ENCODE results near the gene CRISPLD2.

The CRISPLD2 gene

GRCh38 chr16:84819644-84820304 is at the start of gene CRISPLD2:
Gene CRISPLD2 (plus strand): TSS chr16:84819985. CDS start chr16:84838496, 18,511 bp downstream.
- DNase-seq (ENCODE audit: low spot score), result peak; percentile 86

DNA sequence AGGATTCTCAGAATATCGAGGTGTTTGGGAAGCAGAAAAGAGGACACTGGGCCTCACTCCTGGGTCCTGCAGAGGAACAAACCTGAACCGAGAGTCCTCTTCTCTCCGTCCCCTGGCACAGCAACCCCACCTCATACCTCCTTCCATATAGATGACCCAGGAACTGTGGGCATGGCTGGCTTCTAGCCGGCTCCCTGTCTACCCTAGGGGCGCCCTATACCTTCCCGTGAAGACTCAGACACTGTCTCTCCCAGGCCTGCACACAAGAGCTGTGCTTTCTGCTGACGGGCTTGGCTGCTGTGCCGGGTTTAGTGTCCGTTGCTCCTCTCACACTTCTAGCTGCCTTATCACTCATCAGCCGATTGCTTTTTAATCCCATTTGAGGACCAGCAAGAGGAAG is 46.5 kb upstream of the CRISPLD2 start:
- DNase-seq (ENCODE audit: low spot score), result no peak

GRCh38 chr16:84774810-84775209 is 45.0 kb upstream of the CRISPLD2 start:
- DNase-seq (ENCODE audit: low spot score), result peak; percentile 65

GRCh38 chr16:84775262-84775810 is 44.4 kb upstream of the CRISPLD2 start:
- DNase-seq (ENCODE audit: low spot score), result no peak

DNA sequence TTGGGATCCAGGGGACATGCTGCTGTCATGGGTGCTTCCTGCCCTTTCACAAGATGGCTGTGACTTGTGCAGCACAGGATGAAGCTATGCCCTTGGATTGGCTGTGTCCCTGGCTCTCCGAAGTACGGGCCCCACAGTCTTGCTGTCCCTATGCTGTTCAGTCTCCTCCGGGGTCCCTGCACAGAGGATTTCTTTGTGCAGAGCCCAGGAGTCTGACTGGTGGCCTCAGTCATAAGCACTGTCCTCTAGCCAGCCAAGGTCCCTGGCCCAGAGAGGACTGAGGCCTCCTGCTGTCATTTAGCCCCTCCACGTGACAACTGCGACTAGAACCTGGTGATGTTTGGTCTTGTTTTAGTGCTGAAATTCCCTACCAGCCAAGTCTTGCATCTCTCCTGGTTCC is 42.4 kb upstream of the CRISPLD2 start:
- DNase-seq (ENCODE audit: low spot score), result no peak

DNA sequence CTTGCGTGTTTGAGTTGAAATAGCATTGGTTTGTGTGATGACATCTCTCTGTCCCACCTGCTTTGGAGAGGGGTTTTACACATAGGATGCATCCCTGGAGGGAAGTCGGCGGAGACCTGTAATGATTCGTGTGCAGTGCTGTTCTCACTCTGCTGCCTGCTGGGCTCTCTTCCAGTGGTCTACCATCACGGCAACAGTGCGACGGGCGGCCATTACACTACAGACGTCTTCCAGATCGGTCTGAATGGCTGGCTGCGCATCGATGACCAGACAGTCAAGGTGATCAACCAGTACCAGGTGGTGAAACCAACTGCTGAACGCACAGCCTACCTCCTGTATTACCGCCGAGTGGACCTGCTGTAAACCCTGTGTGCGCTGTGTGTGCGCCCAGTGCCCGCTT is 41.1 kb upstream of the CRISPLD2 start:
- no peak for DNase-seq (ENCODE audit: low spot score)

DNA sequence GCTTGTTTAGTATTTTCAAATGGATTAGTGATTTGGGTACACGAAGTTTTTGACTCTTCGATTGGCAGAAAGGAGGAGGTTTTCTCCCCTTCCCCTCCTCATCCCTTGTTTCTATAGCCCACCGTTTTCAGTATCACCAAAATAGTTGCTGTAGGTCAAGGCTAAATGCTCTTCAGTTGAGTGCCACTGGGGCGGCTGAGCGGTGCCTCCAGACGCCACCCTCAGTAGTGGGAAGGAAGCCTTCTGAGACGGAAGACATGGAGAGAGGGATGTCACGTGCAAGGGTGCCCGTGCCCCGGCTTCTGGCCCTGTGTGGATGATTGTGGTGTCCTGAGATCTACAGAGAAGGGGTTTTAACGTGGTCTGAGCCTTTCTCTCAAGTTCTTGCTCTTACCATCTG is 39.7 kb upstream of the CRISPLD2 start:
- no peak for DNase-seq (ENCODE audit: low spot score)

DNA sequence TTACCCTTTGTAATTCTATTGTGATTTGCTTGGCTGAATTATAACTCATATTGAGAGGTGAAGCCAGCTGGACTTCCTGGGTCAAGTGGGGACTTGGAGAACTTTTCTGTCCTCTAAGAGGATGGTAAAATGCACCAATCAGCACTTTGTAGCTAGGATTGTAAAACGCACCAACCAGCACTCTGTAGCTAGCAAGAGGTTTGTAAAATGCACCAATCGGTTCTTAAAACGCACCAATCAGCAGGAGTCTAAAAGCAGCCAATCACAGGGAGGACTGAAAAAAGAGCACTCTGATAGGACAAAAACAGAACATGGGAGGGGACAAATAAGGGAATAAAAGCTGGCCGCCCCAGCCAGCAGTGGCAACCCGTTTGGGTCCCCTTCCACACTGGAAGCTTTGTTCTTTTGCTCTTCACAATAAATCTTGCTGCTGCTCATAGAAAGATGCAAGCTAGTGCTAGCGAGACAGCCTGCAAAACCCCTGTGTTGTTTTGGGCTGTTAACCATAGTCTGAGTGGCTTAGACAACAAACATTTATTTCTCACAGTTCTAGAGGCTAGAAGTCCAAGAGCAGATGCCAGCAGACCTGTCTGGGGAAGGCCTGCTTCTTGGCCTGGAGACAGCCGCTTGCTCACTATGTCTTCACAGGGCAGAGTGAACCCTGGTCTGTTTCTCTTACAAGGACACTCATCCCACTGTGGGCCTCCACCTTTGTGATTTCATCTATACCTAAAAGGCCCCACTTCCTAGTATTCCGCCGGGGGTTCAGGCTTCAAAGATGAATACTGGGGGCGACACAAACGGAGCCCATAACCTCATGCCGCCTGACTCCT is 39.0 kb upstream of the CRISPLD2 start:
- peak; percentile 17 for DNase-seq (ENCODE audit: low spot score)

DNA sequence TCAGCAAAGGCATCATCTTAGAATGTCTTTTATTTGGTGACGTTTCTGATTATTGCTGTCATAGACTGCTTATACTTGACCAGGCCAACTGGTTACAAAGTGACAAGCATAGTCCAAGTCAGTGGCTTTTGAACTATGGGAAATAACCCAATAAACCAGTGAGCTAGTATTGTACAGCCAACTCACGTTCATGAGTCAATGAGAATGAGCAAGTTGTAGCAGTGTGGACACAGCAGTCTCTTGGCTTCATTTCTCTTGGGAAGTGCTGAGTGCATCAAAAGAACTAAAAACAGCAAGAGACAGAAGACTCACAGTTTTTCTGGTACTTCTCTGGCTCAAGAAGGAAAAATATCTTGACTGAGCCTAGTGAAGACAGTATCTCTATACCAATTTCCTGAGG is 36.9 kb upstream of the CRISPLD2 start:
- DNase-seq (ENCODE audit: low spot score), result no peak

DNA sequence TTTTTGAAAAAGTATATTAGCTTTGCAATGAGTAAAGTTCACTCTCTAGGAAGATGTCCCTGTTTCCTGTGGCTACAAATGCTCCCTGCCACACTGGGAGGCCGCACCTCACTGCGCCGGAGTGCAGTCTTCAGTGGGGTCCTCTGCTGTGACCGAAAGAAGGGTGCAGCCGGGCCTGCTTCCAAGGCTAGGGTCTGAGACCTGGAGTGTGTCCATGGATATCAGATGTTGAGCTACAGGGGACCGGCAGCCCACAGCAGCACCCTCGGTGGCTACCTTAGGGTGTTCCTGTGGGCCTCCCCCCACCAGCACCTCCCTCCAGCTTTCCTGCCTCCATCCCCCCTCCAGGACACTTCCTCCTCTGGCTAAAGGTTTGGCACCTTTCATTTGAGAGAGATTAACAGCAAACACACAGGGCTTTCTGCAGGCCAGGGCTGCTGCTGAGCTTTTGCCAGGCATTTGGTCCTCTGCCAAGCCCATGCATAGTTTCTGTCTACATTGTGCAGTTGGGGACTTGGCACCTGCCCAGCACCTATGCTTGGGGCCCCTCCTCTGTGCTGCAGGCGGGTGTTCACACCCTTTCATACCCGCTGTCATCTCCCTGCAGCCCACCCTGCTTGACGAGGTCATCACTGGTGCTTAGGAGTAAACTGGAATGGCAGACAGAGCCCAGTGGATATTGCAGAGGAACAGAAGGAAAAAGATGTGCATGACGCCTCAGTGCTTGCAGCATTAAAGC is 33.8 kb upstream of the CRISPLD2 start:
- DNase-seq (ENCODE audit: low spot score), result no peak

DNA sequence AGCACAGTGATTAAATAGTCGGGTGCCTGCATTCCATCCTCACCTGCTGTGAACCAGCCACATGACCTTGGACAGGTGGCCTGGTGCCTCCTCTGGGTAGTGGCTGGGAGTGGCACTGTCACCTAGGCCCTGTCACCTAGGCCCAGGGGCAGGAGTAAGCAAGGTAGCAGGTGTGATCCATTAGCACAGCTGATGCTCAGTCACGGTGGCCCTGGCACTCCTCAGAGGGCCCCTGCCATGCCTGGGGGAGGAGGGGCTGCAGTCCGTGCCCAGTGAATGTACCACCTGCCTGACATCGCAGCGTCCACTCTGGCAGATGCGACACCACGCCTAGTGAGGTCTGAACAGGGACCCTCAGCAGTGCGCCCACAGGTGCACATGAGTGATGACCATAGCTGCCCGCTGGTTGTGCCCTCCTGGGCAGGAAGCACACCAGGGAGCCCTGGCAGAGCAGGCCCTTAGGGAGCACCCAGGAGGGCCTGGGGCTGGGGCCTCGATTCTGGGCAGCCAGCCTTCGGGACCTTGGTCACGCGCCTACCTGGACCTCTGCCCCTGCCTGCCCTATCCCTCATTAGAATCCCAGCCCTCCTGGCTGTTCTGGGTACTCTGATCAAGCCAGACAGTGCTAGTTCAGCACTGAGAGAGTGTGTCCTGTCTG is 33.1 kb upstream of the CRISPLD2 start:
- DNase-seq (ENCODE audit: low spot score), result no peak

DNA sequence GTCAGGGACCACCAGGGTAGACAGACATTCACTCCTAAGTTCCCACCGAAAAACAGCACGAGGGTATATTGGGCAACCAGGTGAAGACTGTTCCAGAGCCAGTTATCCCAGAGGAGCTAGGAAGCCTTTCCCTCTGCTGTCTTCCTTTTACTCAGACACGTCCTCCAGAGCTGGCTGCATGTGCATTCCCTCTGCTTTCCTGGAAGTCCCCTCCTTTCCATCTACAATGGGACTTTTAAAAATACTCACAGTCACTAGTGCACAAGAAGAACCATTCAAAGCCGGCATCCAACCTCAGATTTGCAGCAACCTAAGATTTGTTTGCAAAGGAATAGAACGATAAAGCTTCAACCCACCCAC is 32.5 kb upstream of the CRISPLD2 start:
- no peak for DNase-seq (ENCODE audit: low spot score)

- no peak for DNase-seq (ENCODE audit: low spot score)
Observed at GRCh38 chr16:84788920-84789391, 30.8 kb upstream of the CRISPLD2 start.

DNA sequence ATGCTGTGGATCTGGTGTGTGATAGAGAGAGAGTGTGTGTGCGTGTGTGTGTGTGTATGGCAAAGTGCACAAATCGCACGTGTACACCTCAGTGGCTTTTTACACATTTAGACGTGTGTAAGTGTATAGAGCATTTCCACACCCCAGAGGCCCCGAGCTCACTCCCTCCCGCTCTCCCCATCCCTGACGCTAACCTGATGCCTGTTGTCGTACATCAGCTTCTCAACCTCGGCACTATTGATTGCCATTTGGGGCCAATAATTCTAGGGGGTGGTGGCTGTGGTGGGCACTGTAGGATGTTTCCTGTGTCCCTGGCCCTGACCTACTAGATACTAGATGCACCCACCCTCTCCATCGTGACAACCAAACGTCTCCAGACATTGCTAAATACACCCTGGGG is 30.4 kb upstream of the CRISPLD2 start:
- no peak for DNase-seq (ENCODE audit: low spot score)

GRCh38 chr16:84790301-84790700 is 29.5 kb upstream of the CRISPLD2 start:
- no peak for DNase-seq (ENCODE audit: low spot score)

GRCh38 chr16:84791088-84791487 is 28.7 kb upstream of the CRISPLD2 start:
- DNase-seq (ENCODE audit: low spot score), result no peak

DNA sequence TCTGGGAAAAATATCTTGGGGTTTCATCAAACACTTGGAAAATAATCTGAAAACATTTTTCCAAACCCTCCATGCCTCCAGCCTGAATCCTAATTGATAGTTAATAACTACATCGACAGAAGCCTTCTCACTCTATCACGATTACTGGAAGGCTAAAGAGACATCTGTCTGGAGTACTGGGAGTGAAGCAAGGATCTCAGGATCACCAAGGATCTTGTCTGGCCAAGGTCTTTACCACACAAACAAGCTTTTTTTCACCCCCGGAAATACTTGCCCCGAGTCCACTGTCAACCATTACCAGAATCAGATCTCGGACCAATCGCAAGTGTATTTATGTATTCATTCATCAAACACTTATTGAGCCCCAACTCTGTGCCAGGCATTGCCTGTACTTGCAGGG is 28.3 kb upstream of the CRISPLD2 start:
- no peak for DNase-seq (ENCODE audit: low spot score)

- DNase-seq (ENCODE audit: low spot score), result no peak
Observed at GRCh38 chr16:84794186-84794585, 25.6 kb upstream of the CRISPLD2 start.

DNA sequence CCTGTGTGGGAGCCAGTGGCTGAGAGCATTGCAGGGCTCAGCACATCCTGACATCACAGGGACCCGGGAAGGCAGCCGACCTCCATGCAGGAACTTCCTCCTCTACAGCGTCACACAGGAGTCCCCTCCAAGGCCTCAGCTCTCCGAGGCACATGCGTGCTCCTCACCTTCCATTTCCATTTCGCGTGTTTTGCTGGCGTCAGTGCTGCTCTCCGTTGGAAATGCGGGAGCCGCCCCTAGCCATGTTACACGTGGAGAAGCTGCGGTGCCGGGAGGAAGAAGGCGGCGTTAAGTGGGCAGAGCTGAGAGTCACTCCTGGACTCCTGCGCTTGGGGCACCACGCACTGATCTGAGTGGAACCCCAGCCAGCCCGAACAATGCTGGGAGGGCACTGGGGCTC is 25.2 kb upstream of the CRISPLD2 start:
- no peak for DNase-seq (ENCODE audit: low spot score)

GRCh38 chr16:84795329-84796053 is 24.3 kb upstream of the CRISPLD2 start:
- DNase-seq (ENCODE audit: low spot score), result no peak
